Measurements from ENCODE around the gene IQSEC3.

GRCh38 chr12:196436-196835 is 129.9 kb downstream of the IQSEC3 start:
- no peak for TF ChIP-seq CTCF (IDR thresholded peaks at IDR 0.05; ENCODE audit: low read depth, low read length)
- no peak for TF ChIP-seq EZH2phosphoT487 (IDR thresholded peaks at IDR 0.05; ENCODE audit: low read depth)

All from OCI-LY3 (cell line).